GM19452 (cell line): ENCODE measurements around the gene ARSG.

ENCODE experiments used
- ATAC-seq: cut with Tn5 transposase; IDR thresholded peaks from one replicate; pipeline ENCODE4 v1.9.1; 2021; ENCODE audit not compliant: unreplicated experiment

ARSG gene

GRCh38 chr17:68424203-68424602 lies 132.9 kb downstream of the ARSG start:
- no peak for ATAC-seq

DNA sequence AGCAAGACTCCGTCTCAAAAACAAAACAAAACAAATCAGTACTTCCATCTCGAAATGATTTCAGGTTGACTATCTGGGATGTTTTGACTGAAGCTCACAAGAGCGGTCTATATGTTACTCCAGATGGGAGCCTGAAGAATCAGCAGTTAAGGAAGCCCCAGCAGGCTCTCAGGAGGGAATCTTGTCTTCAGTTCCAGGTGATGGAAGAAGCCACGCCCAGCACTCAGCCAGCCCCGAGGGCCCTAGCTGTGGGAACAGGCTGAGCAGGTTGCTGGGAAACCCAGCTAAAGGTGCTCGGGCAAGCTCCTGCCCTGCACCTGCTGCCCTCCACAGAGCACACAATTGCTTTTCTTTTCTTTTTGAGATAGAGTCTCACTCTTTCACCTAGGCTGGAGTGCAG lies 133.6 kb downstream of the ARSG start:
- ATAC-seq: no peak

DNA sequence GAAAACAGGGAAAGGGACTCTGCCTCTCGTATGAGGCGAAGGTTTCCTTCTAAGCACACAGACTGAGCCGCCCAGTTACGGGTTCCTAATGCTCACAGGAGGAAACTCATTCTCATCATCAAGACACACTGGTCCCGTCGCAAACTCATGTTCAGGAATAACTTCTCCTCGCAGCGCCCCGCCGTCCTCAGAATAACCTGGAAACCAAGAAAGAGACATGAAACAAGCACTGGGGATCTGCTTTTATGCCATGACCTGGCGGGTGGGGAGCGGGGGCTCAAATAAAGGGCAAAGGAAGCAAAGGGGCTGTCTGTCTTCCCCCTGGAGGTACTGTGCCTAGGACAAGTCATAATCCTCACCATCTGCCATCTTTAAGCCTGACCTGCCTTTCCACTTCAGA lies 134.7 kb downstream of the ARSG start:
- ATAC-seq: no peak

DNA sequence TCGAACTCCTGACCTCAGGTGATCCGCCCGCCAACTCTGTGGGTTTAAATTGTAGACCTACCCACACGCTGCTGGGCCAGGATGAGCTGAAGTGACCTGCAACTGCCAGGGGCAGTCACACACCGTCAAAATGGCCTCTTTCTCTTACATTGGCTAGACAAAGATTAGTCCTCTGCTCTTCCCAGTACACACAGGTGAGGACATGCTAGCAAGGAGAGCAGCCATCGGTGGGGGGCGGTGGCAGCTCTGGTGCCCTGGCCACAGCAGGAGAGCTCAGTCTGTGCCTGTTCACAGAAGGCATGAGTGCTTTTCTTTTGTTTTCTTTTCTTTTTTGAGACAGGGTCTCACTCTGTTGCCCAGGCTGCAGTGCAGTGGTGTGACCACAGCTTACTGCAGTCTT lies 136.3 kb downstream of the ARSG start:
- no peak for ATAC-seq

DNA sequence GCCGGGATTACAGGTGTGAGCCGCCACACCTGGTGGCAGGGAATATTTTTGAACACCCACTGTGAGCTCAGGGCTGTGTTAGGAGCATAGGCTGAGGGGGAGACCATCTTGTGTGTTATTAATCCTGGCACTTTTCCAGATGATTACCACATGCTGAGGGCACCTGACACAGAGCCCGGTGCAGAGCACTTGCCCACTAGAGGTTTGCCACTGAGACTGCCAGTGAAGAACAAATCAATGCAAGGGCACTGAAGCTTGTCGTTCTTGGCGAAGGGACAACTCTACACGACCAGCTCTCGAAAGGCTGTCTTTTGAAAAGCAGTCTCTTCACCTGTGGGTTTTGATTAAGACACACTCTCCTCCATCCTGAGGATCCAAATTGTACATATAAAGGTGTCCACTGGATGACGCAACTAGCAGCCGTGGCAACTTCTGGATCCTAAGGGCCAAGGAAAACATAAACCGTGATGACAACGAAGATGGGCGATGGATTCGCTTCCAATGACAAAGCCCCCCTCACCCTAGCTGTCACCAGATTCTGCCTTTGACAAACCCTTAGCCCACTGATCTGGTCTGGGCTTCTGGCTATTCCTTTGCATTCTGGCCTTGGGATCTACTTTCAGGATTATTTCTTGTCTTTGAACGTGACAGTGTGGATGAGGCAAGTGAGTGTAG lies 137.3 kb downstream of the ARSG start:
- ATAC-seq: no peak

DNA sequence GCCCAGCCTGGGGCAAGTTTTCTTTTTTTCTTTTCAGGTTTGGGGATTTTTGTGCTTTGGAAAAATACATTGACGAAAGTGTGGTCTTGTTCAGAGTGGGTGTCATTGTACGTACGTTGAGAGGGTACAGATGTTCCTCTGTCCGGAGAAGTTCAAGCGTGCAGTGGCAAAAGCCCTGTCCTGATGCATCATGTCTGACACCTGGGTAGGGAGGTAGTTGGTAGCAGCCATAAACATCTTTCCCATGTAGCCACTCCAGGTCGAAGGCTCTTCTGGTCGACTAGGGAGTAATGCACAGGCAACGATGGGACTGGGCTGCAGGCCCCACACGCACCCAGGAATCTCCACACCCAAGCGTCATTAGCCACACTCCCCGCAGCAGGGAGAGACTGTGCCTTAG lies 138.6 kb downstream of the ARSG start:
- no peak for ATAC-seq

- ATAC-seq: no peak
These were observed 139.8 kb downstream of the ARSG start for GRCh38 chr17:68431045-68431608.

- ATAC-seq: no peak
These were observed 140.4 kb downstream of the ARSG start for GRCh38 chr17:68431661-68432071.

DNA sequence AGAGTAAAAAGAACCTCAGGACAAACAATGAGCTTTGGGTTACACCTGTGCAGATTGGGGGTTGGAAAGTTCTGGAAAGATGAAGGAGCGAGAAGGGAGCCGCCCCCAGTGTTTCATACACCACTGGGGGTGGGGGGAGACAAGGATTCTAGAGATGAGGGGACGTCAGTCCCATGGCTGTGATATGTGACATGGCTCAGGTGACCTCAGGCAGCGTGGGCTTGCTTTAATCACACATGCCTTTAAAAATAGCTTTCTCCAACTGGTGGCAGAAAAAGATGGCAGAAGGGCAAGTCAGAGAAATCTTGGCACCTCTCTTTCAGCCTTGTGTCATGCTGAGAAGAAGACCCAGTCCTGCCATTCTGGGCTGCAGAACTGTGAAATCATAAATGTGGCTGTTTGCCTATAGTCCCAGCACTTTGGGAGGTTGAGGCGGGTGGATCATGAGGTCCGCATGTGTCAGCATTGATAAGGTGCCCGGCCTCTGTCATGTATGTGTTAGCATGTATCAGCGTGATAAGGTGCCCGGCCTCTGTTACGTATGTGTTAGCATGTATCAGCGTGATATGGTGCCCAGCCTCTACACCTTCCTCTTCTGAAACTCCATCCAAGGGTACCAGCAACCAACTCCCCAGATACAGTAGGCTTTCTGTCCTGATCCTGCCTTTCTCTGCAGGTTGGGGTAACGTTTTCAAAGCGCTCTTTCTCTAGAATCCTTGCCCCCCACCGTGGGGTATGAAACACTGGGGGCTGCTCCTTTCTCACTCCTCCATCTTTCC lies 141.0 kb downstream of the ARSG start:
- no peak for ATAC-seq

GRCh38 chr17:68433211-68433610 lies 141.9 kb downstream of the ARSG start:
- ATAC-seq: no peak

GRCh38 chr17:68433911-68434508 lies 142.7 kb downstream of the ARSG start:
- no peak for ATAC-seq

DNA sequence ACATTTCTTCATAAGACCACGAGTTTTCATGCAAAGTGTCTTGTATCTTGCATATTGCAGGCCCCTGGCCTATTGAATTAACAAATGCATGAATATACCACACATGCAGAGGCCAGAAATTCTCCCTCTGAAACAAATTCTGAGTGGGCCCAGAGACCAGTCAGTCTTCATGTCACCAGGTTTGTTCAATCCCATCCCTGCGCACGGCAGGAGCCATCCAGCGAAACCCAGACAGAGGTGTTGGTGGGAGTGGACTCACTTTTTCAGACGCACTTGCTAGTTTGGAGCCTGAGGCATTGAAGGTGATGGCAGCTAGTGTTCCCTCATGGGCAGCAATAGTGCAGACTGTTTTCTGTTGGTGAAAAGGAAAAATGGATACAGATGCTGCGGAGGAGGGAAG lies 144.1 kb downstream of the ARSG start:
- no peak for ATAC-seq

- peak; percentile 39 for ATAC-seq
These were observed 144.9 kb downstream of the ARSG start for GRCh38 chr17:68435876-68436842.

DNA sequence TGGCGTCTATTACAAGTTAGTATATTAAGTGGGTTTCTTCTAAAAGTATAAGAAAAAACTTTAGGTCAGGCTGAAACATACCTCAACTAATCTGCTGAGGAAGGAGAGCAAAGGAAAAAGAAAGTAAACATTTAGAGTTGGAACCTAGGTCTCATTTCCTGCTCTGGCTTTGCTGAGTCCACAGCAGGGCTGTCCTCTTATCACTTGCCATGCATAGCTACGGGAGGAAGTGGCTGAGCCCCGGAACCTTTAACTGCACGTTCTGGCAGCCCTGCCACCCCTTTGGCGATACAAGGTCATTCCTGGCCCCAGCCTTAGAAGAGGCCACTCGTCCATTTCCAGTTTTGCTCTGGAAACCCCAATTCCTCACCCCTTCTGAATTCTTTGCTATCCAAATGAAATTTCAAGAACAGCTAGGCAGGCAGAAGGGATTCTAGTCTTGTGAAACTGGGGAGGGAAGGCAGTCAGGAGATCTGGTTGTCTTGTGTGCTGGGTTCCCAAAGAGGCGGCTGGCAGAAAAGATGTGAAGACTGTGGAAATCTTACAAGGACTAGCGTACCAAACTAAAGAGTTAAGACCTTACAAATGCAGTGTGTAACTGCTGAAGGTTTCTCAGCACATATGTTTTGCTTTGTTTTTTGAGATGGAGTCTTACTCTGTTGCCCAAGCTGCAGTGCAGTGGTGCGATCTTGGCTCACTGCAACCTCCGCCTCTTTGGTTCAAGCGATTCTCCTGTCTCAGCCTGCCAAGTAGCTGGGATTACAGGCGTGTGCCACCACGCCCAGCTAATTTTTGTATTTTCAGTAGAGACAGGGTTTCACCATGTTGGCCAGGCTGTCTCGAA lies 146.9 kb downstream of the ARSG start:
- ATAC-seq: peak; percentile 71

GRCh38 chr17:68439656-68440290 lies 148.5 kb downstream of the ARSG start:
- ATAC-seq: no peak

DNA sequence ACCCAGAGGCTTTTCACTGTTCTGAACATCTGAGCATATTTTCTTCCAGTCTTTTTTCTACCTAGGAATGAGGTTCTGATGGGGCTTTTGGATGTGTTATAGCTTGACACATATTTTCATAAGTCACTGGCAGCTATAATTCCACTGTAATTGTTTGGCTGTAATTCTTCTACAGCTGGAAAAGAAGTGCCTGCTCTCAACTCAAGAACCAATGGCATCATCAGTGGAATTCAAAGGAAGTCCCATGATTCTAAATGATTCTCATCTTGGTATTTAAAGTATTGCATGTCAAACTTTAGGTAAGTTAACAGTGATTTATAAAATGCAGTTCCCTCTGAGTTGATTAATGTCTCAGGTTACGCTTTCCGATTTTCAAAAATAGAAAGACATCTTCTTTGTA lies 149.2 kb downstream of the ARSG start:
- ATAC-seq: no peak

DNA sequence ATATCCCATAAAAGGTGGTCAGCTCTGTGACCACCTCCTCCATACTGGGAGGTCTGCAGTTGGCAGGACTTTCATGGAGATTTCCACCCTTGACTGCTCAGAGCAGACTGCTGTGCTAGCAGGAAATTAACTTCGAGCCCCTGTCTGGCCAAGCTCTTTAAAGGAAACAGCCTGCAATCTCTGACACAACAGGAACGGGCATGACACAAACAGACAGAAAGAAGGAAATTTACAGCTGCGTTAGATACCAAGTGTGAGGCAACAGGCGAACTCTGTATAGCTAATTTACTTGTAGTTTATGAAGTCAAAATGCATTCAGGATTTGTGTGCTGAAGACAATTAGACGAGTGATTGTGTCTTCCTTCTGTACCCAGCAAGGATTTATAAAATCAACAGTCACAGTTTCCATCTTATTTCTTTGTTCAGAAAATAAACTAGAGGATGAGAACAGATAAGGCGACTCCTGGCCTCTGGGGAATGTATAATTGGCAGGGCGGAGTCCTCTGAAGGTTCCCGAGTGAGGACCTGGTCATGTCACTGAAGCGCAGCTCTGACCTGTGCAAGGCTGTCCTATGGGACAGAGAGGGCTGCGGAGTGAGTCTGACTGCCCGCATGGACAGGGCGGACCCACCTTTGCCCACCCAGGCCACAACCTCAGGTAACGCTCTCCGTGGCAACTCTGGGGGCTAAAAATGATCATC lies 149.9 kb downstream of the ARSG start:
- no peak for ATAC-seq

- ATAC-seq: no peak
These were observed 152.7 kb downstream of the ARSG start for GRCh38 chr17:68443972-68444464.

DNA sequence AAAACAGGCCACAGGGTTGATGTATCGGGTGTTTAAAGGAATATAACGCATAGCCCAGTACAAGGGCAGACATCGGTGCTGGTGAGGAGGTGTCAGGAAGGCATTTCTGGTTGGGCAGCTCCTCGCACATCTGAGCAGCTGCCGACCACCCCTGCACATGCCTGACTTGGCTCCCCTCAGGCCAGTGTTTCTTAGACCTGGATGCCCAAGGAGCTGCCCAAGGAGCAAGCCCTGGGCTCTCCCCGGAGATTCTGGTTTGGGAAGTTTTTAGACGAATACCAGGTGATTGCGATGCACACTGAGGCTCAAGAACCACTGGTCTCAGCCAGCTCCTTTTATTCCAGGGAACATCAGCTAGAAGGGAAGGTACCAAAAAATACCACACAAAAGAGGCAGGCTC lies 154.4 kb downstream of the ARSG start:
- ATAC-seq: no peak
